GM12872 (cell line): ENCODE results near the gene DLL3.
A peak's percentile ranks its signal among the peaks of the same experiment; 100 is the strongest.

Experiments used
- TF ChIP-seq, protein P1 (sequence below): IDR thresholded peaks from 3 replicates; pipeline ENCODE4 v1.5.1; 2011; ENCODE audit warnings: low read depth, mild to moderate bottlenecking, low read length, moderate library complexity; ENCODE audit not compliant: insufficient read depth

Gene DLL3

GRCh38 chr19:39502640-39503417 is 4.1 kb downstream of the DLL3 start:
- TF ChIP-seq, protein P1, sequence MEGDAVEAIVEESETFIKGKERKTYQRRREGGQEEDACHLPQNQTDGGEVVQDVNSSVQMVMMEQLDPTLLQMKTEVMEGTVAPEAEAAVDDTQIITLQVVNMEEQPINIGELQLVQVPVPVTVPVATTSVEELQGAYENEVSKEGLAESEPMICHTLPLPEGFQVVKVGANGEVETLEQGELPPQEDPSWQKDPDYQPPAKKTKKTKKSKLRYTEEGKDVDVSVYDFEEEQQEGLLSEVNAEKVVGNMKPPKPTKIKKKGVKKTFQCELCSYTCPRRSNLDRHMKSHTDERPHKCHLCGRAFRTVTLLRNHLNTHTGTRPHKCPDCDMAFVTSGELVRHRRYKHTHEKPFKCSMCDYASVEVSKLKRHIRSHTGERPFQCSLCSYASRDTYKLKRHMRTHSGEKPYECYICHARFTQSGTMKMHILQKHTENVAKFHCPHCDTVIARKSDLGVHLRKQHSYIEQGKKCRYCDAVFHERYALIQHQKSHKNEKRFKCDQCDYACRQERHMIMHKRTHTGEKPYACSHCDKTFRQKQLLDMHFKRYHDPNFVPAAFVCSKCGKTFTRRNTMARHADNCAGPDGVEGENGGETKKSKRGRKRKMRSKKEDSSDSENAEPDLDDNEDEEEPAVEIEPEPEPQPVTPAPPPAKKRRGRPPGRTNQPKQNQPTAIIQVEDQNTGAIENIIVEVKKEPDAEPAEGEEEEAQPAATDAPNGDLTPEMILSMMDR = peak; percentile 88

DNA sequence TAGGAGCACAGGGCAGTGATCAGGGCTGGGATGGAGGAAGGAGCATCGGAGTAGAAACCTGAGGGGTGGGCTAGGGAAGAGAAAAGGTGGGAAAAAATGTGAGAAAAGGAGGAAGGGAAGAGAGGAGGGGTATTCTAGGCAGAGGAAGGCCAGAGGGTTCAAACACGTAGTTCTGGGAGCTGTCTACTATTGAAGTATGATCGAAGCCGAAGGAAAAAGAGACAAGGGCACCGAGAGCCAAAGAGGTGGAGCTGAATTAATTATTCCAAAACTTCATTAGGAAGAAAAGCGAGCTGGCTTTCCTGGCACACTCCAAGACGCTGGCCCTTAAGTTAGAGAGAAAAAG is 7.8 kb downstream of the DLL3 start:
- TF ChIP-seq, protein P1 = no peak

DNA sequence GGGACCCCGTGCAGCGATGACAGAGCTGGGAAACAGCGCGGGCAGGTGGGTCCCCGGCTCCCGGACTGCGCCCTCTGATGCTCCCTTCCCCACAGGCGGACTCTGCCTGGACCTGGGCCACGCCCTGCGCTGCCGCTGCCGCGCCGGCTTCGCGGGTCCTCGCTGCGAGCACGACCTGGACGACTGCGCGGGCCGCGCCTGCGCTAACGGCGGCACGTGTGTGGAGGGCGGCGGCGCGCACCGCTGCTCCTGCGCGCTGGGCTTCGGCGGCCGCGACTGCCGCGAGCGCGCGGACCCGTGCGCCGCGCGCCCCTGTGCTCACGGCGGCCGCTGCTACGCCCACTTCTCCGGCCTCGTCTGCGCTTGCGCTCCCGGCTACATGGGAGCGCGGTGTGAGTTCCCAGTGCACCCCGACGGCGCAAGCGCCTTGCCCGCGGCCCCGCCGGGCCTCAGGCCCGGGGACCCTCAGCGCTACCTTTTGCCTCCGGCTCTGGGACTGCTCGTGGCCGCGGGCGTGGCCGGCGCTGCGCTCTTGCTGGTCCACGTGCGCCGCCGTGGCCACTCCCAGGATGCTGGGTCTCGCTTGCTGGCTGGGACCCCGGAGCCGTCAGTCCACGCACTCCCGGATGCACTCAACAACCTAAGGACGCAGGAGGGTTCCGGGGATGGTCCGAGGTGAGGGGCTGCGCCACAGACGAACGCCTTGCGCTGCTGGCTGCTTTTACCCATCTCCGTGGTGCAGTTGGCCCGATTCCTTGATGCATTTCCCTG is 8.4 kb downstream of the DLL3 start:
- TF ChIP-seq, protein P1 = no peak

DNA sequence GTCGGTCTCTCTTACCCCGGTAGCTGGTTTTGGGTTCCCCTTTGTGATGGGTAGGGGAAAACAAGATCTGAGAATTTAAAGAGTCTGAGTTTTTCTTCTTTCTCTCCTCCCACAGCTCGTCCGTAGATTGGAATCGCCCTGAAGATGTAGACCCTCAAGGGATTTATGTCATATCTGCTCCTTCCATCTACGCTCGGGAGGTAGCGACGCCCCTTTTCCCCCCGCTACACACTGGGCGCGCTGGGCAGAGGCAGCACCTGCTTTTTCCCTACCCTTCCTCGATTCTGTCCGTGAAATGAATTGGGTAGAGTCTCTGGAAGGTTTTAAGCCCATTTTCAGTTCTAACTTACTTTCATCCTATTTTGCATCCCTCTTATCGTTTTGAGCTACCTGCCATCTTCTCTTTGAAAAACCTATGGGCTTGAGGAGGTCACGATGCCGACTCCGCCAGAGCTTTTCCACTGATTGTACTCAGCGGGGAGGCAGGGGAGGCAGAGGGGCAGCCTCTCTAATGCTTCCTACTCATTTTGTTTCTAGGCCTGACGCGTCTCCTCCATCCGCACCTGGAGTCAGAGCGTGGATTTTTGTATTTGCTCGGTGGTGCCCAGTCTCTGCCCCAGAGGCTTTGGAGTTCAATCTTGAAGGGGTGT is 9.1 kb downstream of the DLL3 start:
- TF ChIP-seq, protein P1 = no peak

DNA sequence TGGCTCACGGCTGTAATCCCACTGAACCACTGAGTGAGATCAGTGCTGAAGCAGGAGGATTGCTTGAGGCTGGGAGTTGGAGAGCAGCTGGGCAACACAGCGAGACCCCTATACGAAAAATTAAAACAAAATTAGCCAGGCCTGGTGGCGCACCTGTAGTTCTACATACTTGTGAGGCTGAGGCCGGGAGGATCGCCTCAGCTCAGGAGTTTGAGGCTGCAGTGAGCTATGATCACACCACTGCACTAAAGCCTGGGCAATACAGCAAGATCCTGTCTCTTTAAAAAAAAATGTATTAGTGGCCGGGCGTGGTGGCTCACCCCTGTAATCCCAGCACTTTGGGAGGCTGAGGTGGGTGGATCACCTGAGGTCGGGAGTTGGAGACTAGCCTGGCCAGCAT is 9.9 kb downstream of the DLL3 start:
- TF ChIP-seq, protein P1 = no peak

- TF ChIP-seq, protein P1 = no peak
These were observed 10.5 kb downstream of the DLL3 start for GRCh38 chr19:39509233-39509632.

GRCh38 chr19:39512988-39513387 is 14.2 kb downstream of the DLL3 start:
- TF ChIP-seq, protein P1 = no peak
